GM21367 (cell line): ENCODE results near the gene COL7A1.
"Not testable (repeated sequence)": the region's sequence is repeated elsewhere in the genome, so short reads cannot be mapped to it uniquely, and the experiment has no call there.

ENCODE experiments used
- ATAC-seq: cut with Tn5 transposase; IDR thresholded peaks from one replicate; pipeline ENCODE4 v1.9.1; 2021; ENCODE audit not compliant: unreplicated experiment

COL7A1 gene

GRCh38 chr3:48565186-48565585 lies 29.9 kb downstream of the COL7A1 start:
- ATAC-seq: no peak

- no peak for ATAC-seq
Measured at GRCh38 chr3:48564667-48565066, 30.5 kb downstream of the COL7A1 start.

GRCh38 chr3:48564022-48564421 lies 31.1 kb downstream of the COL7A1 start:
- no peak for ATAC-seq

DNA sequence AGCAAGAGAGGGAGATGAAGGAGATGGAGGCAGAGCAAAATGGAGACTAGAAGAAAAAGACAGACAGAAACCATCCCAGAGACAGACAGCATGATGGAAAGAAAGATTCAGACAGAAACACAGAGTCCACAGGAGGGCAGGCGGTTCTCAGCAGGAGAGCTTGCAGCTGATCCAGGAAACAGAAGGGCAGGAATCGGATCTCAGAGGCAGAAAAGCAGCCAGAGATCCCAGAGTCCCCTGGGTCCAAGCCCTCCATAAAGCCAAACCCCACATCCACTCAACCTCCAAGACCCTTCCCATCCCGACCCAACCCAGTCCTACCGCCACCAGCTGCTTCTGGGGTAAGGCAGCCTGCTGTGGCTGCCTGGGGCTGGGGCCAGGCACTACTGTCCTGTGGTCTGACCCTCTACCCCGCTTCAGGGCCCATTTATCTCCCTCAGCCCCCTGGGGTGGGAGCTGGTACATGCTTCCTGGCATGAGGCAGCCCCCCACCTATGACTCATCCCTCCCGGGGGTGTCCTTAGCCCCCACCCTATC lies 31.7 kb downstream of the COL7A1 start, which contains the start of gene UCN2:
TSS of gene UCN2 (minus strand) at position 400 of the 537 bp plus-strand sequence. CDS start 657 bp downstream, outside the sequence.
- no peak for ATAC-seq

- ATAC-seq: no peak
Measured at GRCh38 chr3:48562367-48563095, 32.6 kb downstream of the COL7A1 start.

GRCh38 chr3:48561045-48561736 lies 33.9 kb downstream of the COL7A1 start:
- ATAC-seq: no peak

GRCh38 chr3:48560648-48561018 lies 34.5 kb downstream of the COL7A1 start:
- ATAC-seq: no peak

GRCh38 chr3:48558493-48559134 lies 36.5 kb downstream of the COL7A1 start:
- ATAC-seq: no peak

DNA sequence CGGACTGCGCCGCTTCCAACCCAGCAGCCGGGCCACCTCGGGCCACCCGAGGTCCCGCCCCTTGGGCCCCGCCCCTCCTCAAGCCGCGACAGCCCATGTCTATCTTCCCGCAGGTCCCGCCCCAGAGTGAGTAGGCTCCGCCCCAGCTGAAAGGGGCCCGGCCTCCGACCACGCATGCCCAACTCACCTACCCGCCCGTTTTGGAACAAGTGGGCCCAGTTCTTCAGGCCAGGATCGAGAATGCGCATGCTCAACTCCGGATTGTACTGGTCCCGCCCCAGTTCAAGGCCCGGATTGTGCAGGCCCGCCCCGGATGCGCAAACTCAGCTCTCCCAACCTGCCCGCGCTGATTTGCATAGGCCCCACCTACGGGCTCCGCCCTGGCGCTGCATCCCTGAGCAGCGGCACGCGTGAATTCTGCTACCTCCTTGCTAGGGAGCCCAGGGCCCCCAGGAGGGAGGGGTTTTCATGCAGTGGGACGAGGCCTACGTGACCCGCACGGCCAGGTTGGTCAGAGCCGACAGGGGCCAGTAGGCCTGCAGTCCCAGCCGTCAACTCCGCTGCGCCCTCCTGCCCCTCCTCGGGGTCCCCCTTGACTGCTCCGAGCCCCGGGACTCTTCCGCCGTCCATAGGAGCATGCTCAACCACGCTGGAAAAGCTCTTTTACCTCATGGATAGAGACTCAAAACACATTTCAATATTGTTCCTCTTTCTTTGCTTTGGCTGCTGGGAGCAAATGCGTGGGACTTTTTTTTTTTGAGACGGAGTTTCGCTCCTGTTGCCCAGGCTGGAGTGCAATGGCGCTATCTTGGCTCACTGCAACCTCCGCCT lies 38.1 kb downstream of the COL7A1 start, which contains the start of gene PFKFB4:
TSS of gene PFKFB4 (minus strand) at position 8 of the 831 bp plus-strand sequence. CDS start 26 bp downstream, outside the sequence.
- peak; percentile 67 for ATAC-seq

DNA sequence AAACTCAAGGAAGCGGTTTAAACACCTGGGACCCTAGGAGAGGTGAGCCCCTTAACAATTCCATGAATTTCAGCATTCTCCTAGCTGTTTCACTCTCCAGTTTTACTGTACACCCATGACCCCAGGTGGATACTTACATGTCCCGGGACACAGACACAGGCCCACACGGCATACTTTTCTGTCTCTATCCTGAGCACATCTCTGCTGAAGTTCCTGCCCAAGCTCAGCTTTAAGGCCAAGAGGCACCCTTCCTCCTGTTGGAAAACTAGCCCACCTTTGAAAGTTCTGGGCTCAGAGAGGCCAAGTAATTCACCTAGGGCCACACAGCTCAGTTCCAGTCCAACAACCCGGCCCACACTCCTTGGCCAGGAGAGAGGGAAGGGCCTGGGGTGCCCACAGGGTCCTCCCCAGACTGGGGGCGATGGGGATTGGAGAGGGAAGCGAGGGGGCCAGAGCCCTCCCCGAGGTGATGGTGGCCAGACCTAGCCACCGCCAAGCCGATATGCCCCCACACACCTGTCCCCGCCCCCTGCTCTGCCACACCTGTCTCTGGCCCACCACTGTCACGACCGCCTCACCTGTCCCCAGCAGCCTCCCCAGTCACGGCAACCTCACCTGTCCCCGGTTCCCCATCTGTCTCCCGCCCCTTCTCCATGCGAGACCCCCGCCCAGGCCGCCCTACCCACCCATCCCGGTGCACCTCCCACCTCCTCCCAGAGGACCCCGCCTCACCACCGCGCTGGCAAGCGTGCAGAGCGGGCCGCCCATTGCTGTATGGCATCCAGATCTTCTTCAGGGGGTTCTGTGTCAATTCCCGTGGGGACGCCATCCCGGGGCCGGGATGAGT lies 39.0 kb downstream of the COL7A1 start:
- ATAC-seq: no peak

- no peak for ATAC-seq
Measured at GRCh38 chr3:48555231-48555948, 39.7 kb downstream of the COL7A1 start.

- ATAC-seq: no peak
Measured at GRCh38 chr3:48553886-48554845, 41.0 kb downstream of the COL7A1 start.

GRCh38 chr3:48553361-48553760 lies 41.8 kb downstream of the COL7A1 start:
- no peak for ATAC-seq

- no peak for ATAC-seq
Measured at GRCh38 chr3:48552111-48552951, 42.8 kb downstream of the COL7A1 start.

- ATAC-seq: not testable (repeated sequence)
Measured at GRCh38 chr3:48551651-48552050, 43.5 kb downstream of the COL7A1 start.

GRCh38 chr3:48548729-48549705 lies 46.1 kb downstream of the COL7A1 start:
- ATAC-seq: no peak
